HG02610 (cell line): ENCODE data around the gene GPR33.
A peak's percentile ranks its signal among the peaks of the same experiment; 100 is the strongest.

Experiments
- ATAC-seq: cut with Tn5 transposase; IDR thresholded peaks from one replicate; pipeline ENCODE4 v1.9.1; 2021; ENCODE audit warnings: mild to moderate bottlenecking, moderate library complexity; ENCODE audit not compliant: unreplicated experiment

The GPR33 gene, protein sequence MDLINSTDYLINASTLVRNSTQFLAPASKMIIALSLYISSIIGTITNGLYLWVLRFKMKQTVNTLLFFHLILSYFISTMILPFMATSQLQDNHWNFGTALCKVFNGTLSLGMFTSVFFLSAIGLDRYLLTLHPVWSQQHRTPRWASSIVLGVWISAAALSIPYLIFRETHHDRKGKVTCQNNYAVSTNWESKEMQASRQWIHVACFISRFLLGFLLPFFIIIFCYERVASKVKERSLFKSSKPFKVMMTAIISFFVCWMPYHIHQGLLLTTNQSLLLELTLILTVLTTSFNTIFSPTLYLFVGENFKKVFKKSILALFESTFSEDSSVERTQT

DNA sequence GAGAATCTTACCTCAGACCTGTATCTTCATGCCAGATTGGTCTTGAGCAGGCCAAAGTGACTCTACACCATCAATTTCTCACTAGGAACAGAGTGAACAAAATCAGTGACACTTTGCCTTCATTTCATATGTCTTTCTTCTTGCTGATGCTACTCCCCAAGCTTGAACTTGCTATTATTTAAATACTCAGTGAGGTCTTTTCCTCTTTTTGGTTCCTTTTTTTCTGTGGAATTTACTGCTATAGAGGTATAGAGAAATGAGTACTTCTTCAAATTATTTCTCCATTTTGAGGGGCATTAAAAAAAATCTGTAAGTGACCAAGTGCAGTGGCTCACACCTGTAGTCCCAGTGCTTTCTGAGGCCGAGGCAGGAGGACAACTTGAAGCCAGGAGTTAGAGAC lies at the start of gene GPR33:
GPR33 (minus strand) TSS at position 154 of the 400 bp plus-strand sequence. CDS start 4,074 bp downstream, outside the sequence.
- ATAC-seq = no peak

DNA sequence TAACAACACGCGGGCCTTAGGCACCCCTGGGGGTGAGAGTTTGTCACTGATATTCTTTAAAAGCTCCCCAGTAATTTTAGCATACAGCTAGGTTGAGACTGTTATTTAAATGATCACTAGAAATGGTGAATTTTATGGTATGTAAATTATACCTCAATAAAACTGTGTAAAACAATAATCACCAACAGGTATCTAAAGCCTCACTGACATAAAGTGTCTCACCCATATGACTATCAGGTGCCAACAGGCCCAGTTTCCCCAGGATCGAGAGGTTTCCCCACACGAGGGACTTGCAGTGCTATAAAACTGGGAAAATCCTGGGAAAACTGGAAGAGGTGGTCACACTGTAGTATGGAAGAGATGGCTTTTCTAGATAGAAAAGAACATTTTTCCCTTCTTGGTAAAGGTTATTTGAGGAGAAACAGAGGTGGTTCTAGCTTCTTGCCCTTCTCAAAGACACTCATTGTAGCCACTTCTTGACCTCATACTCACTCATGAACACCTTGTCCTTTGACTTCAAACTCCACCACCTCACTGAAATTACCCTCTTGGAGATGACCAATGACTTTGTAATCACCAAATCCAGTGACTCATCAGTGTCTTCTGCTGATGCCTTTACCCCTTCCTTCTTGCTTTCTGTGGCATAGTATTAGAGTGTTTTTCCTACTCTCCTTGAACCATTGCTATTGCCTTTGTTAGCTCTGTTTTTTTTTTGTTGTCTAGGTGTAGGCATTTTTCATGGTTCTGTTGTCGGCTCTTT lies 48.5 kb upstream of the GPR33 start:
- no peak for ATAC-seq

DNA sequence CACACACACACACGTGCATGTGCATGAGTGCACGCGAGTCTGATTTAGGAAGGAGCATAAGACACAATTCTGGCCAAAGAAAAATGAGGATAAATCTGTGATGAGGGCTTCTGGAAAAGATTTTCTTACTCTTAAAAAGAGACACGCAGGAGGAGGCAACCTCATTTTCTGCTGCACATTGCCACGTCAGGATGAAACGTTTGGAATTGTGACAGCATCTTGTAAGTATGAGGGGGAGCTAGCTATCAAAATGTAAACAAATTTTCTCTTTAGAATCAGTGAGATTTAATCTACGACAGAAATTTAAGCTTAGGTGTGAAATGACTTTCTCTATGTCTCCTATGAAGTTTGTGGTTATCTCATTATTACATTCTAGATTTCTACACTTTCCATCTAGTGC lies 42.3 kb upstream of the GPR33 start:
- ATAC-seq = no peak

DNA sequence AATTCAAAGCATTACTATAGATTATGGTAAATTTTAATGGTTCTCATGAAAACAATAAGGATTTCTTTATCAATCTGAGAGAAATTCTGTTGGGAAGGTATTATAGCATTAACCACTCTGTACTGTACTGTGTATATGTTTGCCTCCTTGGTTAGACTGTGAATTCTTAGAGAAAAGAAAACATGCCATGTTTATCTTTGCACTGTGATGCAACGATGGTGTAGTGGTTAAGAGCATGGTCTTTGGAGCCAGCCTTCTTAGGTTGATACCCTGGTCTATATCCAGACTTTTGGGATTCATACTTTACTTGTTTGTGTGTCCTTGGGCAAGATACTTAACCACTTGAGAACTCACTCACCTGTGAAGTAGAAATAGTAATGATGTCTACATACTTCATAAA lies 41.2 kb upstream of the GPR33 start:
- ATAC-seq = no peak

DNA sequence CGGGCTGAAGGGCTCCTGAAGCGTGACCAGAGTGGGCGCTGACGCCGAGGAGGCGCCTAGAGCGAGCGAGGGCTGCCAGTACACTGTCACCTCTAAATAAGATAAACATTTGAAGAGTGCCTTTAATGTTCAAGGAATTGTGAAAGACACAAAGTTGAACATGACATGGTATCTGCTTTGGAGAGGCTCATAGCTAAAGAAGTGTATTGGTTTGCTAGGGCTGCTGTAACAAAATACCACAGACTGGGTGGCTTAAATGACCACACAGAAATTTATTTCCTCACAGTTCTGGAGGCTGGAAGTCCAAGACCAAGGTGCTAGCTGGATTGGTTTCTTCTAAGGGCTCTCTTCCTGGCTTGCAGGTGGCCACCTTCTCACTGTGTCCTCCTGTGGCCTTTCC lies 39.7 kb upstream of the GPR33 start:
- ATAC-seq = no peak

DNA sequence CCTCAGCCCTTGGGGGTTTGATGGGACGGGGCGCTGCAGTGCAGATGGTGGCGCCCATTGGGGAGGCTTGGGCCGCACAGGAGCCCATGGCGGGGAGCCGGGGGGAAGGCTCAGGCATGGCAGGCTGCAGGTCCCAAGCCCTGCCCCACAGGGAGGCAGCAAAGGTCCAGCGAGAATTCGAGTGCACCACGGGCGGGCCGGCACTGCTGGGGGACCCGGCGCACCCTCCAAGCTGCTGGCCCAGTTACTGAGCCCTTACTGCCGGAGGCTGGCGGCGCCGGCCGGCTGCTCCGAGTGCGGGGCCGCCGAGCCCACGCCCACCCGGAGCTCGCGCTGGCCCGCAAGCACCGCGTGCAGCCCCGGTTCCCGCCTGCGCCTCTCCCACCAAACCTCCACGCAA lies 39.2 kb upstream of the GPR33 start:
- no peak for ATAC-seq

DNA sequence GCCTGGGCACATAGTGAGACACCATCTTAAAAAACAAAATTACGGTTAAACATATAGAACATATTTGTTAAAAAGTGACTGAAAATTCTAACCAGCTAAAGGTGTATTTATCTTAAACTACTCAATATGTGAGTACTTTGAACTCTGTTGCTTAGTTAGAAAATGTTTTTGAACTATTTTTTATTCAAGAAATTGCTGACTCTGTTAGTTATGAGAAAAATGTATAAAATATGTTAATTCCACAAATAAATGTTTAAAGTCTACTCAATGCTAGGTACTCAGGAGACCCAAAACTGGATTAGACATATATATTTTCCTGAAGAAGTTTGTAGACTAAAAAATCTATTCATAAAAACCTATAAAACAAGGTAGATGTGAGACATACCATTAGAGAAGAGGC lies 23.0 kb upstream of the GPR33 start:
- no peak for ATAC-seq

DNA sequence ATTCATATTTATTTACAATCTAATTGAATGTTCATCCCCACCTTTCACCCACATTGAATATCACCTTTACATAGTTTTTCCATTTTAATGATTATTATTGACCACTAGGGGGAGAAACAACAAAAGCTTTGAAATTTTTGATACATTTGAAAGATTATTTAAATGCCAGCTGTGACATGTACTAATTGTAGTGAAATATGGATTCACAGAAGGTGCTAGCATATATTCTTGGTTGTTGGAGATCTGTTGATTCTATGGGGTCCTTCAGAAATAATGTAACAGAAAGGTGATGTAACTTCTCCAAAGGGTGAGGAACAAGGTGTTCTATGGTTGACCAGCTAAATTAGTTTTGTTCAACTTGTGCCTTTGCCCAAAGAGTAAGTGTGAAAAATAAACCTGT lies 22.4 kb upstream of the GPR33 start:
- ATAC-seq = no peak

DNA sequence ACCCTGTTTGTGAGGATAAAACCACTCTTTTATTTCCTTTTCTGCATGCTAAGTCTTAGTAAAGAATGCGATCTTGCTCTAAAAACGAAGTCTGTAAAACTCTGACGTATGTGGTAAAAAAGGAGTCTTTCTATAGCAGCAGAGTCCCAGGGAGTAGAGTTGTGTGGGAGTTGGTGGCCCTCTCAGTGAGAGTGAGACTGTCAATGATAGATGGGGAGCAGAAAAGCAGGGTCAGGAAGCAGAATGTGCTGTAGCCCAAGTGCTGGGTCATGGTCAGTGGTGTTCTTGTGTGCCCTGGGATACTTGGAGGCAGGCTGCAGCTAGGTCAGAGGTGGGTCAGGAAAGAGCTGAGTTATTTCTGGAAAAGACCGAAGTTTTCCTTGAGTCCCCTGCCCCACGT lies 20.3 kb upstream of the GPR33 start:
- ATAC-seq = no peak

DNA sequence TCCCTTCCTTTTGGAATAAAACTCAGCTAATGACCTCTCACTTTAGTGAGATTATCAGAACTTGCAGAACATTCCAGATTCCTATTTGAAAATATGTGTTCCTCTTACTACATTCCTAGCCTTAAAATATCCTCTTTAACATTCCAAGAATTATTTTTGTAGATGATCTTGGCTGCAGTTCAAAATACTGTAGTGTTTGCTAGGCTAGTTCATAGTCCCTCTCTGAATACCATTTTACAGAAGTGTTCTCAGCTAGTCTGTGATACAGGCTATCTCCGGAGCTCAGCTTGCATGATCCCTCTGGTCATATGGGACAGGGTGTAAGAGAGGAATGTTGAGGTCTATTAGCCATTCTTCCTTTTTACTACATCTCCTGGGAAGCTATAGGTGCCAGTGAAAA lies 17.6 kb upstream of the GPR33 start:
- ATAC-seq = no peak

DNA sequence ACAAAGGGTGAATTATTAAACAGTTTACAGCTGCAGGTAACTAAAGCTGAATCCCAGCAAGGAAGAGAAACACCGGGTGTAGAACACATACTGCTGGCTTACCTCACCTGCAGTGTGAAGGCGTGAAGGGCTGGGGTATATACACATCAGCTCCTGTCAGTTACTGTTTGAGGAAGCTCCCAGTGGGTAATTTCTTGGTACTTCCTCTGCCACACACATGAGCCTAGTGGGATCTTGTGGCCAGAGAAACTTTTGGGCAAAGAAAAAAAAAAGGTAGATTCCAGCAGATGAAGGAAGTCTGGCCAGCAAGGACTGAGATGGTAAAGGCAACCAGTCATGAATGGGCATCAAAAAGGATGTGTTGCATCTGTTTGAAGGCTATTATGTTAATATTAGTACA lies 14.0 kb upstream of the GPR33 start:
- ATAC-seq = no peak

DNA sequence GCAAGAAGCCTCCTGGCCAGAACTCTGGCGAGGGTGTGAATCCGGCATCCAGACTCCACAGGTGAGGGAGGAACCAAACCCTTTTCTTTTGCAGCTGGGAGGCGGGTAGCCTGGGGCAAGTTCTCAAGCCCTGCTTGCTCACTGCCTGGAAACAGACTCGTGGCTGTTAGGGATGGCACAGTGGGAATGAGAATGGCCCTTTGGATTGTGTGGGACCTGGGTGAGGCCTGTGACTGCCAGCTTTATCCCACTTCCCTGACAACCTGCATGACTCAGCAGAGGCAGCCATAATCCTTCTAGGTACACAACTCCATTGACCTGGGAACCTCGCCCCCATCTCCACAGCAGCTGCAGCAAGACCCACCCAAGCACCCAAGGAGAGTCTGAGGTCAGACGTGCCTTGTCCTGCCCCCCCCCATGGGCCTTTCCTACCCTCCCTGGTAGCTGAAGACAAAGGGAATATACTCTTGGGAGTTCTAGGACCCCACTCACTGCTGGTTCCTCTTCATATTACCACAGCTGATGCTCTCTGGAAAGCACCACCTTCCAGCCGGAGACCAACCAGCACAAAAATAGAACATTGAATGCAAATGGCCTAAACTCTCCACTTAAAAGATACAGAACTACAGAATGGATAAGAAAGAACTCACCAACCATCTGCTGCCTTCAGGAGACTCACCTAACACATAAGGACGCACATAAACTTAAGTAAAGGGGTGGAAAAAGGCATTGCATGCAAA lies 5.1 kb upstream of the GPR33 start:
- ATAC-seq = peak; percentile 54

DNA sequence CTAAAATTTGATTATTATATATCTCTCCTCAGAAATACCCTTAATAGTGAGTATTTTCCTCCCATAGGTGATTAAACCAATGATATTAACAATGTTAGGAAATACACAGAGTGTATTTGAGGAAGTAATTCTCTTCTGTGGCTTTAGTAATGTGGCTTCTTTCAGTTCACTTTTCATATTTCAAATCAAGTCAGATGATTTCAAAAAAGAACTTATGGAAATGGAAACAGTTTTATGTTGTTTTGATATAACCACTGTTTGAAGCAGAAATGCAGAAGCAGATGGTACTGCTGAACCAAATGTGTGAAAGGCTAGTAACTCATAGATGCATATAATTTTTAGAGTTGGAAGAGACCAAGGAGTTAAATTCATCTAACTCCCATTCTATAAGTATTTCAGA lies 1.9 kb upstream of the GPR33 start:
- ATAC-seq = peak; percentile 52

DNA sequence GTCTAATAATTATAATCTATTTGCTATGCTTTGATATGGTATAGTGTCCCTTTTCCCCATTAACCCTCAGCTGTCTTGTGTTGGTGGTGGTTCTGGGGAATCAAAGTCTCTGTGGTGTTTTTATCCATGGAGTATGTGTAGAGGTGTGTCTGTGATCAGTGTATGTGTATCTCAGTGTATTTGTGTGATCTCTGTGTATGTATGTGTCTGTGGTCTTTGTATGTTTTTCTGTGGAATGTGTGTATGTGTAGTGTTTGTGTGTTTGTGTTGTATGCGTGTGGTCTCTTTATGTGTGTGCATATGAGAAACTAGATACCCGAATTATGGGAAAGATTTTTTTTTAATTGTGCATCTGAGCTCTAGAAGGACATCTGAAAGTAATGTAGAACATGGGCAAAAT lies 1.1 kb downstream of the GPR33 start:
- no peak for ATAC-seq

DNA sequence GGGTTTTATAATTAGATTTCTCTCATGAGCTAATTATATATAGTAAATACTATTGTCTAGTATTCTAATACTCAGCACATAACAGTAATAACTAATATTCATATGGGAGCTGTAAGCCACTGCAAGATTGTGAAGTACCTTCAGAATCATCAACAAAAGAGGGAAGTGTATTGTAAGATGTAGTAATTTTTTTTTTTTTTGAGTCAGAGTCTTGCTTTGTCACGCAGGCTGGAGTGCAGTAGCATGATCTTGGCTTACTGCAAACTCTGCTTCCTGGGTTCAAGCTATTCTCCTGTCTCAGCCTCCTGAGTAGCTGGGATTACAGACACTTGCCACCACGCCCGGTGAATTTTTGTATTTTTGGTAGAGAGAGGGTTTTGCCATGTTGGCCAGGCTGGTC lies 3.1 kb downstream of the GPR33 start:
- no peak for ATAC-seq

DNA sequence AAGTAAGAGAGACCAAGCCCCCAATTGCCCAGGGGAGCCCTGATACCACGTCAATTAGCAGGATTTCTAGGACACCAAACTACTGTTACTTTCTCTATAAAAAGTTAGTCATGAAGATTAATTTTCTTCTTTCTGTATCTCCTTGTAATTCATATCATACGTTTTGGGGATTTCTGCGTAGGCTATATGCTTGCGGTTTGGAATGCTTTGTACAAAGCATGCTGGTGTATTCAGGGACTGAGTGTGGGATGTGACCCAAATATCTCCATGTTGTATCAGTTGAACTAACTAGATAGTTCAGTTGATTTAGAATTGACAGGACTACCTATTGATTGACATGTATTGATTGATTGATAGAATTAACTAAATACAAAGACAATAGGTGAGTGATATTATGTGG lies 7.7 kb downstream of the GPR33 start:
- no peak for ATAC-seq

DNA sequence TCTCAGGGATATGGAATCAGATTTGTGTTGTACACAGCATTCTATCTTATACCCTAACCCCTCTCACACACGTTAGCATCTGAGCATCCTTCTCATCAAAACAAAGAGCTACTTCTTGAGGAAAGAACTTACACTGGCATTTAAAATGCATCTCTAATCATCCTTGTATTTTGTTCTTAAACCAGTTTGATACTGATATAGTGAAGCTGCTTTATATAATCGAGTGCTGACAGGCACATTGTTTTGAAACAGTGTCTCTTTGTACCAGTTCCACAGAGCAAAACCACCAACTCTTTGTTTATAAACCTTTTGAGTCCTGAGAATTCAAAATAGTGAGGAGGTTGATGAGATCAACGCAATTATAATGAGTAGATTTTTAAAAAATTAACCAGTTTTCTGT lies 8.8 kb downstream of the GPR33 start:
- no peak for ATAC-seq

DNA sequence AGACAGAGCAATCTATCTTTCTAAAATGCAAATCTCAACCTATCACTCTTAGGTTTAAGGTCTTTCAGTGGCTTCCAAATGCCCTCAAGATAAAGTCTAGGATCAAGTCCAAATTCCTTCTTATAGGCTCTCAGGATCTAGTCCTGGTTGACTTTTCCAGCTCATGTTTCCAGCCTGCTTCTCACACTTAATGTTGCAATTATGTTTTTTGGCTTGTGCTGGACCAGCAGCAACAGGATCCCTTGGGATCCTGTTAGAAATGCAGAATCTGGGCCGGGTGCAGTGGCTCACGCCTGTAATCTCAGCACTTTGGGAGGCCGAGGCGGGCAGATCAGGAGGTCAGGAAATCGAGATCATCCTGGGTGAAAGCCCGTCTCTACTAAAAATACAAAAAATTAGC lies 10.6 kb downstream of the GPR33 start:
- no peak for ATAC-seq

DNA sequence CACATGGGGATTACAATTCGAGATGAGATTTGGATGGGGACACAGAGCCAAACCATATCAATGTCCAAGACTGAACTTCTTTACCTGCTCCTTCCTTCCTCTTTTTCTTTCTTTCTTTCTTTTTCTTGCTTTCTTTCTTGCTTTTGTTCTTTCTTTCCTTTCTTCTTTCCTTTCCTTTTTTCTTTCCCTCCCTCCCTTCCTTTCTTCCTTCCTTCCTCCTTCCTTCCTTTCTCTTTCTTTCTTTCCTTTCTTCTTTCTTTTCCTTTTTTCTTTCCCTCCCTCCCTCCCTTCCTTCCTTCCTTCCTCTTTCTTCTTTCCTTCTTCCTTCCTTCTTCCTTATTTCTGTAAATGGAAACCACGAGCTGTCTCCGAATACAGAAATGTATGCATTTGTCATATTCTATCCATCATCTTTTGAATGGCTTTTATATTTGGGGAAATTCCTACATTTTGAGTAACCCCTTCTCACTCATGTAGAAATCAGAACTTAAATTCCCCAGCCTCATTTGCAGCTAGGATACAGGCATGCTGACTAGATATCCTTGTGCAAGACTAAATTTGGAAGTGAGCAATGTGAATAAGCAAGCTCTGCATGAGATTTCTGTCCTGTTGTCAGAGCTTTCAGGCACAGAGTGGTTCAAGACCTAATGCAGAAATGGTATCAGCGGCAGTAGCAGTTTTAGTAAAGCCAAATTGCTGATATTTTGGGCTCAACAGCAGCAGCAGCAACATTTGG lies 11.5 kb downstream of the GPR33 start:
- no peak for ATAC-seq

DNA sequence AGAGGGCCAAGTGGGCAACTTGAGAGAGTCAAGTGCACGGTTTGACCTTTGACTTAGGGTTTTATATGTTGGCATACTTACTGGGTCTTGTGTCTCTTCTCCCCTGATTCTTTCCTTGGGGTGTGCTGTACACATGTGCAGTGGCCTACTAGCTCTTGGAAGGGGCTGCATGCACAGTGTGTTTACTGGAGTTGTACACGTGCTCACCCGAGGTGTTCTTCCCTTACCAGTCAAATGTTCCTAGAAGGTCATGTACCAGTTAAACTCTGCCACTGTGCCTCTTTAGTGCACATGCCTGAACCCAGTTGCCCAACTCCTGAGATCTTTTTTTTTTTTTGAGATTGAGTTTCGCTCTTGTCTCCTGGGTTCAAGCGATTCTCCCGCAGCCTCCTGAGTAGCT lies 21.3 kb downstream of the GPR33 start:
- ATAC-seq = no peak

DNA sequence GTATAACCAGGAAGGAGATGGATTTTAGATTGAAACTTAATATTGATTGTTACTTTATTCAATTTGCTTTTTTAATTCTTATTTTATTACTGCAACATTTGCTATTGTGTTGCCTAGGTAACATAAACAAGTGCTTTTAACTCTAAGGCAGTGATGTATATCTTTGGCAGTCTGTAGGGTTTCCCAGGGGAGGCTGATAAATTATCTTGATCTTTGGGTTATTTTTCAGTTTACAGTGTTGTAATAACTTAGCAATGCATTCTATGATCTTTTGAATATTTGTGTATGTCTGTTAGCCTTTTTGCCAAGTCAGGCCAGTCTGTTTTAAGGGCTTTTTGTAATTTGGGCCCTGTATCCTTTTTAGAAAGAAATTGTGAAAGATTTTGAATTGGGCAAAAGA lies 22.7 kb downstream of the GPR33 start:
- ATAC-seq = no peak
